Epidermal melanocyte (primary cell): Measurements from ENCODE around the gene LTBP2.

ENCODE experiments used
- DNase-seq: peaks from one replicate; pipeline ENCODE4 v3.0.0; 2011; ENCODE audit warnings: low spot score; ENCODE audit not compliant: insufficient read length

Gene LTBP2

GRCh38 chr14:74638066-74638465 is 26.0 kb upstream of the LTBP2 start:
- no peak for DNase-seq

- DNase-seq = no peak
These were observed 25.1 kb upstream of the LTBP2 start for GRCh38 chr14:74637178-74637550.

- no peak for DNase-seq
These were observed 24.6 kb upstream of the LTBP2 start for GRCh38 chr14:74636424-74637177.

GRCh38 chr14:74635847-74636246 is 23.8 kb upstream of the LTBP2 start:
- no peak for DNase-seq

- DNase-seq = no peak
These were observed 22.9 kb upstream of the LTBP2 start for GRCh38 chr14:74634964-74635363.

GRCh38 chr14:74634481-74634880 is 22.4 kb upstream of the LTBP2 start:
- DNase-seq = no peak

GRCh38 chr14:74630881-74631690 is 19.0 kb upstream of the LTBP2 start:
- no peak for DNase-seq

- DNase-seq = no peak
These were observed 16.4 kb upstream of the LTBP2 start for GRCh38 chr14:74628418-74628817.

GRCh38 chr14:74627076-74627475 is 15.0 kb upstream of the LTBP2 start:
- DNase-seq = no peak

GRCh38 chr14:74622257-74622656 is 10.2 kb upstream of the LTBP2 start:
- no peak for DNase-seq

- DNase-seq = no peak
These were observed 9.5 kb upstream of the LTBP2 start for GRCh38 chr14:74621556-74621955.

- DNase-seq = no peak
These were observed 8.9 kb upstream of the LTBP2 start for GRCh38 chr14:74620923-74621322.

- no peak for DNase-seq
These were observed 8.5 kb upstream of the LTBP2 start for GRCh38 chr14:74620497-74620921.

- DNase-seq = peak; percentile 57
These were observed 7.7 kb upstream of the LTBP2 start for GRCh38 chr14:74619672-74620131.

GRCh38 chr14:74618078-74618952 is 6.3 kb upstream of the LTBP2 start:
- no peak for DNase-seq

- DNase-seq = no peak
These were observed 5.1 kb upstream of the LTBP2 start for GRCh38 chr14:74616996-74617700.

GRCh38 chr14:74616507-74616906 is 4.5 kb upstream of the LTBP2 start:
- DNase-seq = no peak

GRCh38 chr14:74615735-74616134 is 3.7 kb upstream of the LTBP2 start:
- DNase-seq = no peak

GRCh38 chr14:74614508-74615495 is 2.8 kb upstream of the LTBP2 start:
- DNase-seq = no peak
